PC-9 (cell line): Measurements from ENCODE around the gene USP24. TPM values are rescaled to one million over a fixed set of nuclear protein-coding genes. Genes with fewer than 3 reads are reported as not detected.

Experiments
- BruUV-seq: library from RNA; stranded (reverse); fragments of 400-500 nt; replicated peaks from 2 replicates; lab custom pipeline; 2021; lab: Mats Ljungman, UMichigan
- CTCF ChIA-PET: fragments of 300-600 bp; sonication (Branson Sonifier 250); formaldehyde crosslinking; loops from one replicate; lab custom pipeline; 2022; ENCODE audit warnings: antibody characterized with exemption; lab: Charles Lee
- POLR2A ChIA-PET: fragments of 300-600 bp; sonication (Branson Sonifier 250); formaldehyde crosslinking; loops from one replicate; lab custom pipeline; 2022; ENCODE audit warnings: antibody characterized with exemption; ENCODE audit not compliant: unreplicated experiment; lab: Charles Lee
- DNase-seq, 2 experiments: peaks; one replicate each; pipeline versions ENCODE4 v3.0.0 to v3.0.0-alpha.2; 2015 to 2022; ENCODE audit warnings: mixed read lengths in 1 of 2
- H2AFZ ChIP-seq: fragments of 200-600 bp; sonication (generic); 2 replicates; pipeline ENCODE4 v1.8.1; 2017; ENCODE audit warnings: antibody characterized with exemption
- H3F3A ChIP-seq: fragments of 200-600 bp; sonication (generic); 2 replicates; pipeline ENCODE4 v1.8.1; 2017; ENCODE audit warnings: antibody characterized with exemption, mild to moderate bottlenecking, low read depth; ENCODE audit not compliant: insufficient read depth
- H3K27ac ChIP-seq: fragments of 200-600 bp; sonication (generic); 2 replicates; pipeline ENCODE4 v1.6.1; 2016; ENCODE audit warnings: mixed run types
- H3K27me3 ChIP-seq: fragments of 200-600 bp; sonication (generic); 2 replicates; pipeline ENCODE4 v1.6.1; 2016; ENCODE audit warnings: low read depth, mixed run types; ENCODE audit not compliant: insufficient read depth
- H3K36me3 ChIP-seq: fragments of 200-600 bp; sonication (generic); 2 replicates; pipeline ENCODE4 v1.6.1; 2016; ENCODE audit warnings: low read depth, mixed run types
- H3K4me1 ChIP-seq: fragments of 200-600 bp; sonication (generic); replicated peaks from 2 replicates; pipeline ENCODE4 v1.6.1; 2016; ENCODE audit warnings: mixed run types; ENCODE audit not compliant: insufficient read depth
- H3K4me2 ChIP-seq: fragments of 200-600 bp; sonication (generic); 2 replicates; pipeline ENCODE4 v1.6.1; 2017; ENCODE audit warnings: mixed run types
- H3K4me3 ChIP-seq: fragments of 200-600 bp; sonication (generic); 2 replicates; pipeline ENCODE4 v1.6.1; 2016; ENCODE audit warnings: mixed run types
- H3K79me2 ChIP-seq: fragments of 200-600 bp; sonication (generic); 2 replicates; pipeline ENCODE4 v1.6.1; 2017; ENCODE audit warnings: low read depth, mixed run types
- H3K9me2 ChIP-seq: fragments of 200-600 bp; sonication (generic); 2 replicates; pipeline ENCODE4 v1.8.1; 2017; ENCODE audit warnings: mild to moderate bottlenecking; ENCODE audit not compliant: insufficient read depth
- H3K9me3 ChIP-seq: fragments of 200-600 bp; sonication (generic); 2 replicates; pipeline ENCODE4 v1.8.1; 2016; ENCODE audit warnings: low read depth; ENCODE audit not compliant: insufficient read depth
- H4K20me1 ChIP-seq: fragments of 200-600 bp; sonication (generic); 2 replicates; pipeline ENCODE4 v1.8.1; 2017; ENCODE audit not compliant: insufficient read depth
- CTCF ChIP-seq: fragments of 200-600 bp; sonication (generic); conservative IDR thresholded peaks from 2 replicates; pipeline ENCODE4 v1.6.1; 2017; ENCODE audit warnings: mixed run types, antibody characterized with exemption, mild to moderate bottlenecking, moderate library complexity
- EZH2 ChIP-seq: fragments of 200-600 bp; sonication (generic); IDR thresholded peaks from 2 replicates; pipeline ENCODE4 v1.8.0; 2017; ENCODE audit warnings: antibody characterized with exemption, low read depth
- intact Hi-C: fragments of 100-400 bp; cut with micrococcal nuclease; formaldehyde crosslinking; loops from one replicate; pipeline ENCODE4 v1.10.0; 2022; ENCODE audit not compliant: unreplicated experiment
- total RNA-seq: library from RNA; stranded (reverse); gene quantifications from 2 replicates; pipeline ENCODE4 v1.2.3, GENCODE V29; 2021

The USP24 gene
- total RNA-seq, 1 experiment from 2014 or later, result 61.0 TPM

- Histone ChIP-seq H3K79me2 (no peaks in the 10 kb centered on the region), H3F3A (no peaks in the 10 kb centered on the region), H2AFZ (no peak overlapping the region), H3K9me3 (no peaks in the 10 kb centered on the region), H3K27ac (no peak overlapping the region), H3K4me3 (no peak overlapping the region), H4K20me1 (no peaks in the 10 kb centered on the region), H3K9me2 (no peaks in the 10 kb centered on the region), H3K4me2 (no peak overlapping the region), H3K36me3 (no peaks in the 10 kb centered on the region; the same call in 1 of the 2 replicates), H3K4me1 (no peaks in the 10 kb centered on the region), H3K27me3 (no peaks in the 10 kb centered on the region)
- DNase-seq, result no peak
- POLR2A ChIA-PET, result no interaction called here
- TF ChIP-seq EZH2 (no peak), CTCF (no peak)
- intact Hi-C loops, result no loop called here
- BruUV-seq, result no TSS peak
- CTCF ChIA-PET, result no interaction called here
Measured at GRCh38 chr1:55051169-55051568, 164.0 kb downstream of the USP24 start.

DNA sequence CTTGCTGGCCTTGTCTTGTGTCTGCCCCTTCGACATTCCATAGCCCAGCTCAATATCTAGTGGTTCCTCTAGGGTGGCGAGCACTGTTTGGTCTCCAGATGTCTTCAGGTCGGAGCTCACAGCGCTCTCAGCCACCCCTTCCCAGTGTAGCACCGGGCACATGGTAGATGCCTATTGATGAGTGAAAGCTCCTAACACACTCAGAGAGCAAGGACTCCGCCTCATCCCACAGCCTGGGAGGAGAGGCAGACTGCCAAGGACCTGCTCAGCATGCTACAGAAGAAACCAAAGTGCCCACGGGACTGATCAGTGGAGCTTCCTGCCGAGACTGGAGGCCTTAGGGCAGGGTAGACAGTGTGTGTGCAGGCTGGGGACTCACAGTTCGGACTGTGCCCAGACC is 164.9 kb downstream of the USP24 start:
- CTCF ChIA-PET, result interaction anchor here (0.6 kb wide), 1 partner anchor 702 kb away, joined by 3 read pairs; no protein-coding TSS in a partner anchor
- BruUV-seq, result no TSS peak
- H2AFZ ChIP-seq, result no peak overlapping the region
- no peaks in the 10 kb centered on the region for H3K79me2 ChIP-seq
- H3K27ac ChIP-seq, result no peak overlapping the region
- no peaks in the 10 kb centered on the region for H3F3A ChIP-seq
- POLR2A ChIA-PET, result no interaction called here
- no peak for TF ChIP-seq EZH2
- TF ChIP-seq CTCF, result no peak
- H3K4me1 ChIP-seq, result no peaks in the 10 kb centered on the region
- intact Hi-C loops, result no loop called here
- H3K27me3 ChIP-seq, result no peaks in the 10 kb centered on the region
- H3K36me3 ChIP-seq, result no peaks in the 10 kb centered on the region; the same call in 1 of the 2 replicates
- no peak for DNase-seq
- no peaks in the 10 kb centered on the region for H4K20me1 ChIP-seq
- H3K9me2 ChIP-seq, result no peaks in the 10 kb centered on the region
- no peak overlapping the region for H3K4me2 ChIP-seq
- no peak overlapping the region for H3K4me3 ChIP-seq
- H3K9me3 ChIP-seq, result no peaks in the 10 kb centered on the region

DNA sequence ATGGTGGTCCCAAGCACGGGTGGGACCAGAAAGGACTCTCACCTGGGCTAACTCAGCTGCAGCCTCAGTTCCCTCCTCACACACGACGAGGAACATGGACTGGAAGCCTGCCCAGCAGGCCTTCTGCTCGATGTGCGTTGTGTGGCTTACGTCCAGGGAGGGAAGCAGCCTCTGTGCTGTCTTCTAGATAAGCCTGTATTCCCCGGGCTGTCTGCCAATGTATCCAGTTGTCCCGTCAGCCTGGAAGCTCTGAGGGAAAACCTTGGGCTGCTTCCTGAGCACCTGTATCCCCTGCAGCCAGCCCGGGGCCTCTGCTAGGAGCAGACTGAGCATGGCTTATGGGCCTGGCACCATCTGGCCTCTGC is 165.3 kb downstream of the USP24 start:
- Histone ChIP-seq H3K27me3 (no peaks in the 10 kb centered on the region), H2AFZ (no peak overlapping the region), H3K4me2 (no peak overlapping the region), H3K27ac (no peak overlapping the region), H4K20me1 (no peaks in the 10 kb centered on the region), H3F3A (no peaks in the 10 kb centered on the region), H3K9me2 (no peaks in the 10 kb centered on the region), H3K79me2 (no peaks in the 10 kb centered on the region), H3K4me1 (no peaks in the 10 kb centered on the region), H3K9me3 (no peaks in the 10 kb centered on the region), H3K4me3 (no peak overlapping the region), H3K36me3 (no peaks in the 10 kb centered on the region; the same call in 1 of the 2 replicates)
- no TSS peak for BruUV-seq
- POLR2A ChIA-PET, result no interaction called here
- no peak for TF ChIP-seq CTCF
- no peak for TF ChIP-seq EZH2
- no peak for DNase-seq
- CTCF ChIA-PET, result interaction anchor here (0.6 kb wide), 2 partner anchors 102 to 702 kb away, joined by 3 to 6 read pairs; no protein-coding TSS in a partner anchor
- intact Hi-C loops, result no loop called here
